LNCAP (cell line): ENCODE data around the gene RHOH.

Experiments used
- TF ChIP-seq, protein P1 (sequence below): fragments of 450-650 bp; IDR thresholded peaks from 2 replicates; pipeline ENCODE4 v1.5.1; 2017; ENCODE audit warnings: mild to moderate bottlenecking

Gene RHOH

DNA sequence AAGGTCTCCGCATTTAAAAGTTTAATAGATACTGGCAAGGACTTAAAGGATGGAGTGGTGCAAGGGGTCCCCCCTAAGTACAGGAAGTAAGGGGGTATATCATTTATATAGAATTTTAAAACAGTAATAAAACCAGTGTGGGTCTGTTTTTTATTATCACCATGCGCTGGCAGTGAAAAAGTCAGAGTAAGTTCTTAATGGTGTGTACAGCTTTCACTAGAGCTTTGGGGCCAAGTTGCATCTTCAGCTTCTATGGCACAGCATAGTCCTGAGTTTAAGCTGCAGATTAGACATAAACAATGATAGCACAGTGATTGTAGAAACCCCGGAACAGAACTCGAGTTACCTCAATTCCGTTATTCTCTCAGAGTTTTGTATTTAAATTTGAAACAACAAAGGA, 27.6 kb downstream of the RHOH start:
- TF ChIP-seq, protein P1, sequence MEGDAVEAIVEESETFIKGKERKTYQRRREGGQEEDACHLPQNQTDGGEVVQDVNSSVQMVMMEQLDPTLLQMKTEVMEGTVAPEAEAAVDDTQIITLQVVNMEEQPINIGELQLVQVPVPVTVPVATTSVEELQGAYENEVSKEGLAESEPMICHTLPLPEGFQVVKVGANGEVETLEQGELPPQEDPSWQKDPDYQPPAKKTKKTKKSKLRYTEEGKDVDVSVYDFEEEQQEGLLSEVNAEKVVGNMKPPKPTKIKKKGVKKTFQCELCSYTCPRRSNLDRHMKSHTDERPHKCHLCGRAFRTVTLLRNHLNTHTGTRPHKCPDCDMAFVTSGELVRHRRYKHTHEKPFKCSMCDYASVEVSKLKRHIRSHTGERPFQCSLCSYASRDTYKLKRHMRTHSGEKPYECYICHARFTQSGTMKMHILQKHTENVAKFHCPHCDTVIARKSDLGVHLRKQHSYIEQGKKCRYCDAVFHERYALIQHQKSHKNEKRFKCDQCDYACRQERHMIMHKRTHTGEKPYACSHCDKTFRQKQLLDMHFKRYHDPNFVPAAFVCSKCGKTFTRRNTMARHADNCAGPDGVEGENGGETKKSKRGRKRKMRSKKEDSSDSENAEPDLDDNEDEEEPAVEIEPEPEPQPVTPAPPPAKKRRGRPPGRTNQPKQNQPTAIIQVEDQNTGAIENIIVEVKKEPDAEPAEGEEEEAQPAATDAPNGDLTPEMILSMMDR, result no peak

DNA sequence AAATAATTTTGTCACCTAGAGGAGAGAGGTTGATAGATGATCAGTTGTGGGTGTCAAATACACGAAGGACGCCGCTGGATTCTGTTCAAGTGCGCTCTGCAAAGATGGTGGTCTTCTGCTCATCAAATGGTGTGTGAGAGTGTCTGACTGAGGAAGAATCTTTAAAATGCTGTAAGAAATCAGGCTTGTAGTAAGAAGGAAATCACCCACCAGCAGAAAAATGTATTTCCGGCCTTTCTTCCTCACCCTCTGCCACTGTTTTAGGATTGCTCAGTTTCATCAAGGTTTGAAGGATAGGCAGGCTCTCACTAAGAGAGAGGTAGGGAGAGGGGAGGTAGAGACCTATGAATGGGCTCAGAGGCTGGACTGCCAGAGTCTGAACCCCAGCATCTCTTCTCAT, 28.7 kb downstream of the RHOH start:
- TF ChIP-seq, protein P1, result no peak

DNA sequence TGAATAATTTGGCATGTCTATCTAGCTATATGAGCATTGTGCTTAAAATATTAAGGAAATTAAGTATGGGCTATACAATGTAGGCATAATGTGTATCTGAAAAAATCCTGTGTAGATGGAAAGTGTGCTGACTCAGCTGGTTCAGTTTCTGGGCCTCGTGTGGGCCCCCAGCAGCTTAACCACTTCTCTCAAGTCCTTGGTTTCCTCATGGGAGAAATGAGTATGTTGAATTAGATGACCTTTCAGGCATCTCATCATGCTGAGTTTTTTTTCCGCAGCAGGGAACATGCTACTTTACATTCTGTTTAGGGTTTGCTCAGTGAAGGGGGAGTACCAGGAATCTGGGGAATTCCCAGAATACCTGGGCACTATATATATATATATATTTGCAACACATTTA, 30.5 kb downstream of the RHOH start:
- TF ChIP-seq, protein P1, result no peak

DNA sequence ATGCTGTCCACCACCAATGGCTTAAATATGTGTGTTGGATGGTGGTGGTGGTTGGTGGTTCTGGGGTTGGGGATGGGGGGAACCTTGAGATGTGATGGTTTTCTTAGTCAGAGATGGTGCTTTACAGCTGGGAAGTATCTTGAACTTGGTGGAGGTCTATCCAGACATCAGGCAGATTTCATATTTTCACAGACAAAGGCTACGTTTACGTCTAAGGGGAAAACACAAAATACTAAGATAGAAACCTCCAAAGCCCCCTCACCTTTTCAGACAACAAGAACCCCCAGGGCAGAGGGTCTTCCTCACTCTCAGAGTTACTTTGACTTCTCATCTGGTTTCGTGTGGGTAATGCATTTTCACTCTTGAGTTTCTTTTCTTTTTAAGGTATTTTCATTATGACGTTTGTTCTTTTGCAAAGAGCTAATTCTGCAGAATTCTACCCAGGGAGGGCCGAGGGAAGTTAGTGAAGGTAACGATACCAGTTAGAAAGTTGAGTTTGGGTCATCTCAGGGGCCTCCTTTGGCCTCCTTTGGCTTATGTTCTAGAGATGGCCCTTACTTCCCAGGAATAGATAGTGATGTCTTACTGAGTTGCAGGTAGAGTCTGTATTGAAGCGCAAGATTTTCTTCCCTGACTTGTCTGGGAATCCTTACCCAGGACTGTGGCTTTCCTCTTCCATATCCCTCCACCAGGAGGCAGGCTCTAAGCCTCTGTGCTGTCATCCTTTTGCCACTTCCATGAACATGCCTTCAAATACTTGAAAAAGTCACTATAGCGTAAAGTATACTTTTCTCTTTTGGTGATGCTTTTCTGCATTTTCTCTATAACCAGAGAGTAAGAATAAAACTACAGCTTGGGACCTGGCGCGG, 31.9 kb downstream of the RHOH start:
- TF ChIP-seq, protein P1, result peak; percentile 36; the same call in 1 of the 2 replicates

DNA sequence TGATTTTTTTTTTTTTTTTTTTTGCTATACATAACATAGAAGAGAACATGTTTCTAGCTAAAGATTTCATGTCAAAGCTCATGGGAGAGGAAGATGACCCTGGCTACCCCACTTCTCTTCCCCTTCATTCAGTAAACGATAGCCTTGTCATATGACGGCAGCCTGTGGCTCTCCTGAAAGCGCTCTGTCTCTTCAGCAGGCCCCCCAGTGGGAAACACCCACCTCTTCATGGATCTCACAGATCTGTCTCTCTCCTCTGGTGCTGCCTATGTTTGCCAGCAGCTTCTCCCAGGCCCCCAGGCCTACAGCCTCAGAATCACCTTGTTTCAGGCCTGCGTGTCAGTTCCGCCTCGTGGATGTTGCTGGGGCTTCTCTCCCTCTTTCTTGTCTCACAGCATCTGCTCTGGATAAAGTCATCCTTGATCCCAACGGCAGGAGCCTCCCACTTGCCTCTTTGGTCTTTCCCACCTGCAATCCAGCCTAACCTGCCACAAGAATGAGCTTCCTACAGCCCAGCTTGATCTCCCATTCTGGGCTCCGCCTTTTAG, 34.6 kb downstream of the RHOH start:
- TF ChIP-seq, protein P1, result no peak

DNA sequence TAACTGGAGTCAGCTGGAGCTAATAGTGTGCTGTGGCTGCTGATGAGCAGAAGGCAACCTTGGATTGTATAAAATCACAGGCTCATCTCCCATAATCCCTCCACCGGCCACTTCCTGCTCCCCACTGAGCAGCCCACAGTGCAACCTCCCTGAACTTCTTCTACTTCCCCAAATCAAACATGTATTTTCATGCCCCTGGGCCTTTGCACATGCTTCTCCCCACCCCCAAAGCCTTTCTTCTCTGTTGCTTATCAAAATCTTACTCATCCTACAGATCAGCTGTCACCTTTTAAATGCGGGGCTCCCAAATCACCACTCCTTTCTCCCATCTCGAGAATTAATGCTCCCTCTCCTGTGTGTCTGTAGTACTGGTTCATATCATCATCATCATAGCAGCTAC, 35.8 kb downstream of the RHOH start:
- TF ChIP-seq, protein P1, result no peak

DNA sequence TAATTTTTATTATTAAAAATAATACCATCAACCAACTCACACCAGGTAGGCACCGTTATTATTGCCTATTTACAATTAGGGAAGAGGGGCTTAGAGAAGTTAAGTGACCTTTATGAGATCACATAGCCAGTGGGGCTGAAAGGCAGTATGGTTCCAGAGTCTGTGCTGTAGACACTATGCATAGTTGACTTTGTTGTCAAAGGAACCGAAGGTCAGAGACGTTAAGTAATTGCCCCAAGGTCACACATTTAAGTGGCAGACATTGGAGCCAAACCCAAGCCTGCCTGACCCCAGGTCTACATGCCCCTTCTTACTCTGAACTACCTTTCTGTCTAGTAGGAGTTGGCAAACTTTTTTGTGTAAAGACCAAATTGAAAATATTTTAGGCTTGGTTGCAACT, 36.4 kb downstream of the RHOH start:
- TF ChIP-seq, protein P1, result no peak
